ENCODE measurements around the gene ACACB.

ACACB gene

DNA sequence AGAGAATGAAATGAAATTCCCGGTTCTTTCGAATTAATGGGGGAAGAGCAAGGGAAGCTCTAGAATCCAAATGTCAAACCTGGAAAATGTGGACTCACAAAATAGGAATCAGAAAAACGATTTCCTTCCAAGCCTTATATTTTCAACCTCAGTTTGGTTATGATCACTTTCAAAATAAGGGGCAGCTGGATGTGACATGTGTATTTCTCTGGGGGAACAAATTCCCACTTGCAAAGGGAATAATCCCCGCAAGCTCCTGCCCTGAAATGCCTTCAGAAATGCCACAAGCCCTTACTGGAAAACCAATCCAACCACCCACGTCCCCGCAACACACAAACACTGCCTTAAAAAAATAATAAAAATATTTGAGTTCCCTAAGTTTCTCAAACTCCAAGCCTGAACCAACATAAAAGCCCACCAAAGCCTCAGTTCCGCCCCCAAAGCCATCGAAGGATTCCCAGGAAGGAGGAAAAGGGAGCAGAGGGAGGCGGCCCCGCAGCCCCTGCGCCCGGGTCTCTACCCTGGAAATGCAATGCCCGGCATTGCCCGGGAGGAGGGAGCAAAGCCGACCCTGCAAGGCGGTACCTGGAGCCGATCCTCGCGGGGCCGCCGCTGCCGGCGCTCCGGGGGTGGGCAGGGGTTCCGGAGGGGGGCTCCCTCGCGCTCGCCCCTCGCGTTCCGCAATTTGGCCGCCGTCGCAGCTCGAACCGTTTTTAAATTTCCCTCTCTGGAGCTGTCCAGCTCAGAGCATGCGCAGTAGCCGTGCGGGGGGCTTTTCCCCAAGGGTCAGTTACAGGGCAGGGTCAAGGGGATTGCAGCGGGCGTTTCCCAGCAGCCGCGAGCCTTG, 192.4 kb downstream of the ACACB start, which contains the start of gene FOXN4:
FOXN4 (minus strand) TSS at position 751 of the 847 bp plus-strand sequence. CDS start 963 bp downstream, outside the sequence.
- DNase-seq = no peak

DNA sequence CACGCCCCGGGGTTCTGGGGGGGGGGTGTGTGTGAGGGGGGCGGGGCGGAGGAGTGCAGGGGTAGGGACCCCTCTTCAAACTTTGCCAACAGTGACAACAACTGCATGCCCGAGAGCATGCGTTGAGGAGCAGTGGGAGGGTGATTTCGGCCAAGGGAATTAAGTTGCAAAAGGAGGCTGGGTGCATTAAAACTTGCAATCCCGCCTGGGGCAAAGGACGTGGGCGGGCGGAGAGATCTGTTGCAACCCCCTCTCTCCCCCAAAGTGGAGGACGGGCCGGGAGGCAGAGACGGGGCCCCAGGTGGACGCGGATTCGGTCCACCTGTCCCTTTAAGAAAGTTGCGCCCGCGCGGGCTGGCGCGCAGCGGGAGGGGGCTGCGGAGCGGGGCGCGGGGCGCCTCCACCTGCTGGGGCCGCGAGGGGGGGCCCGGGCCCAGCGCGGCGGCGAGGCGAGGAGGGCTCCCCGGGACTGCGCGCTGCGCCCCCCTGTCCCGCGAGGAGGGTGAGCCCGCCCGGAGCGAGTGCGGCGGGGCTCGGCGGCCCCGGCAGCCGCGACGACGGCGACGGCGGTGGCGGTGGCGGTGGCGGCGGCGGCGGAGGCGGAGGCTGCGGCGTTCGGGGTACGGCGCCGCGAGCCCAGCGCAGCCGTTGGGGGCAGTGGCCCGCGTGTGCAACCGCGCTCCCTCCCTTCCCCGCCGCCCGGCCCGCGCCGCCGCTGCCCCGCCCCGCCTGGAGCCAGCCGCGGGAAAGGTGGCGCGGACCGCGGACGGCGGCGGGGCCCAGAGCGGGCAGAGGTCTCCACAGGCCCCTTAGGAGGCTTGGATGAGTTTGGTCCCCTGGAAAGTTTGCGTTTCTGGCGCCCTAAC, 193.2 kb downstream of the ACACB start:
- no peak for DNase-seq

DNA sequence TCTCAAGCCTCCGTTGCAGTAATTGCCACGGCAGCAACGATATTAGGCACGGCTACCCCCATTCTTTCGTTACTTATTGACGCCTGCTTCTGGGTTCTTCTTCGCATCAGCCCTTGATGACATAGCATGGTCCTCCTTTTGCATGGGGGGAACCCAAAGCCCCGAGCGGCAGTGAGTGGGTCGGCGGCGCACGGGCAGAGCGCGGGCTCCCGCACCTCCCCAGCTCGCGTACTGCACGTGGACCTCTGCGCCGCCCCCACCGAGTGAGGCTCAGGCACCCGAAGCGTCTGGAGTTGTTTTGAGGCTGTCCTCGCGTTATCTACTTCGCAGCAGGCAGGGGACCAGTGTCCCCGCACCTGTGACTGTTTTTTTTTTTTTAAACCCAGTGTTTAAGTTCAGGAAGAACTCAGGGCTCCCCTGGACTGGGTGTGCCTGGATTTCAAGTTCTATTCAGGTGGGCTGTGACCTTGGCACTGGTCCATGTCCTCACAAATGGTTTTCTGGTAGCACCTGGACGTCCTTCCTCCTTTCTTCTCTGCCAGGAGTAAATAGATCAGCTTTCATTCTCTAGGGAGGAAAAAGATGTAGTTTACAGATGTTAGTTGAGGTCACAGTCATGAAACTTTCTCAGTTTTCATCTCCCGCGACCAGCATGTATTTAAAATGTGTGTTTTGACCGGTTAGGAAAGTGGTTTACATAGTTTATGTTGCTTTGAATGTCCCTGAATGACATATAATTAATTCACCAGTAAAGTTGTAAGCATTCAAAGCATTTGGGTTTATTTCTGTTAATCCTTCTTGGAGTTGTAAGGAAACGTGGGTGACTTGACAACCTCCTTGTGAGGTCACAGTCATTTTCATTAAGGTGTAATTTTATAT, 194.1 kb downstream of the ACACB start:
- peak; percentile 38 for DNase-seq

Measured in hematopoietic multipotent progenitor cell treated with erythropoietin and hydrocortisone succinate and interleukin-3 and kit ligand, for 8 days (in vitro differentiated cells).